ENCODE measurements around the gene TNKS1BP1. TPM values are rescaled to one million over a fixed set of nuclear protein-coding genes. Genes with fewer than 3 reads are reported as not detected.
A peak's percentile ranks its signal among the peaks of the same experiment; 100 is the strongest.

The TNKS1BP1 gene
- total RNA-seq, 1 donor from 2014 or later, result 198 TPM

- H3K9me3 Mint-ChIP-seq (ENCODE audit: unreplicated experiment), result peaks cover 9% of the 10 kb centered on the region
- peaks cover 7% of the 10 kb centered on the region for H3K36me3 Mint-ChIP-seq (ENCODE audit: unreplicated experiment)
- peak overlapping the region; percentile 50 for H3K4me3 Mint-ChIP-seq (ENCODE audit: unreplicated experiment)
- peaks cover 9% of the 10 kb centered on the region for H3K4me1 Mint-ChIP-seq (ENCODE audit: low read depth, unreplicated experiment)
- DNase-seq, result no peak
- H3K27me3 Mint-ChIP-seq (ENCODE audit: unreplicated experiment), result peaks cover 6% of the 10 kb centered on the region
- peak overlapping the region; percentile 2 for H3K27ac Mint-ChIP-seq (ENCODE audit: unreplicated experiment)
- TF ChIP-seq, protein P1, sequence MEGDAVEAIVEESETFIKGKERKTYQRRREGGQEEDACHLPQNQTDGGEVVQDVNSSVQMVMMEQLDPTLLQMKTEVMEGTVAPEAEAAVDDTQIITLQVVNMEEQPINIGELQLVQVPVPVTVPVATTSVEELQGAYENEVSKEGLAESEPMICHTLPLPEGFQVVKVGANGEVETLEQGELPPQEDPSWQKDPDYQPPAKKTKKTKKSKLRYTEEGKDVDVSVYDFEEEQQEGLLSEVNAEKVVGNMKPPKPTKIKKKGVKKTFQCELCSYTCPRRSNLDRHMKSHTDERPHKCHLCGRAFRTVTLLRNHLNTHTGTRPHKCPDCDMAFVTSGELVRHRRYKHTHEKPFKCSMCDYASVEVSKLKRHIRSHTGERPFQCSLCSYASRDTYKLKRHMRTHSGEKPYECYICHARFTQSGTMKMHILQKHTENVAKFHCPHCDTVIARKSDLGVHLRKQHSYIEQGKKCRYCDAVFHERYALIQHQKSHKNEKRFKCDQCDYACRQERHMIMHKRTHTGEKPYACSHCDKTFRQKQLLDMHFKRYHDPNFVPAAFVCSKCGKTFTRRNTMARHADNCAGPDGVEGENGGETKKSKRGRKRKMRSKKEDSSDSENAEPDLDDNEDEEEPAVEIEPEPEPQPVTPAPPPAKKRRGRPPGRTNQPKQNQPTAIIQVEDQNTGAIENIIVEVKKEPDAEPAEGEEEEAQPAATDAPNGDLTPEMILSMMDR (IDR thresholded peaks at IDR 0.05; ENCODE audit: partially characterized antibody, unreplicated experiment), result no peak
Measured at GRCh38 chr11:57354699-57355098, 29.9 kb upstream of the TNKS1BP1 start.

DNA sequence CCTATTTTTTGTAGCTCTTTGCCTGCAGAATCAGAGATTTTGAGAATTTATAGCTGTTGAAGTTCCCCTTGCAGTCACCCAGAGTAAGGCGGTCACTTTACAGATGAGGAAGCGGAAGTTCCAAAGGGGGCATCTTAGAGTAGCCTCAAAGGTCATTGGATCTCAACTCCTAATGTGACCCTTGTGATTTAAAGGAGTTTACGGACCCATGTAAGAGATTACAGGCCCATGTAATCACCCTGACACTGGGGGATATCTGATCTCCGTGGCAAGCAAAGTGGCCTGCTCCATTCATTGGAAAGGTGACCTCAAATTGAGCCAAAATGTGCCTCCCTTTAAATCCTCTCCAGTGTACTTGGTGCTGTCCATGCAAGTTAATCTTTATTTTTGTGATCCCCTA, 29.1 kb upstream of the TNKS1BP1 start:
- Mint-ChIP-seq H3K27me3 (ENCODE audit: unreplicated experiment) (peaks cover 5% of the 10 kb centered on the region), H3K4me3 (ENCODE audit: unreplicated experiment) (no peak overlapping the region), H3K4me1 (ENCODE audit: low read depth, unreplicated experiment) (peaks cover 9% of the 10 kb centered on the region), H3K36me3 (ENCODE audit: unreplicated experiment) (peaks cover 7% of the 10 kb centered on the region), H3K9me3 (ENCODE audit: unreplicated experiment) (peaks cover 6% of the 10 kb centered on the region), H3K27ac (ENCODE audit: unreplicated experiment) (no peak overlapping the region)
- TF ChIP-seq, protein P1 (IDR thresholded peaks at IDR 0.05; ENCODE audit: partially characterized antibody, unreplicated experiment), result no peak
- DNase-seq, result no peak

GRCh38 chr11:57353446-57353845, 28.7 kb upstream of the TNKS1BP1 start:
- peaks cover 6% of the 10 kb centered on the region for H3K4me1 Mint-ChIP-seq (ENCODE audit: low read depth, unreplicated experiment)
- peaks cover 6% of the 10 kb centered on the region for H3K9me3 Mint-ChIP-seq (ENCODE audit: unreplicated experiment)
- H3K36me3 Mint-ChIP-seq (ENCODE audit: unreplicated experiment), result peaks cover 7% of the 10 kb centered on the region
- peaks cover 5% of the 10 kb centered on the region for H3K27me3 Mint-ChIP-seq (ENCODE audit: unreplicated experiment)
- TF ChIP-seq, protein P1 (IDR thresholded peaks at IDR 0.05; ENCODE audit: partially characterized antibody, unreplicated experiment), result no peak
- no peak for DNase-seq
- H3K27ac Mint-ChIP-seq (ENCODE audit: unreplicated experiment), result no peak overlapping the region
- no peak overlapping the region for H3K4me3 Mint-ChIP-seq (ENCODE audit: unreplicated experiment)

- Mint-ChIP-seq H3K9me3 (ENCODE audit: unreplicated experiment) (peaks cover 7% of the 10 kb centered on the region), H3K36me3 (ENCODE audit: unreplicated experiment) (peaks cover 7% of the 10 kb centered on the region), H3K27ac (ENCODE audit: unreplicated experiment) (no peak overlapping the region), H3K4me1 (ENCODE audit: low read depth, unreplicated experiment) (peaks cover 6% of the 10 kb centered on the region), H3K27me3 (ENCODE audit: unreplicated experiment) (peaks cover 5% of the 10 kb centered on the region), H3K4me3 (ENCODE audit: unreplicated experiment) (no peak overlapping the region)
- DNase-seq, result no peak
- TF ChIP-seq, protein P1 (IDR thresholded peaks at IDR 0.05; ENCODE audit: partially characterized antibody, unreplicated experiment), result no peak
Measured at GRCh38 chr11:57353036-57353435, 28.3 kb upstream of the TNKS1BP1 start.

DNA sequence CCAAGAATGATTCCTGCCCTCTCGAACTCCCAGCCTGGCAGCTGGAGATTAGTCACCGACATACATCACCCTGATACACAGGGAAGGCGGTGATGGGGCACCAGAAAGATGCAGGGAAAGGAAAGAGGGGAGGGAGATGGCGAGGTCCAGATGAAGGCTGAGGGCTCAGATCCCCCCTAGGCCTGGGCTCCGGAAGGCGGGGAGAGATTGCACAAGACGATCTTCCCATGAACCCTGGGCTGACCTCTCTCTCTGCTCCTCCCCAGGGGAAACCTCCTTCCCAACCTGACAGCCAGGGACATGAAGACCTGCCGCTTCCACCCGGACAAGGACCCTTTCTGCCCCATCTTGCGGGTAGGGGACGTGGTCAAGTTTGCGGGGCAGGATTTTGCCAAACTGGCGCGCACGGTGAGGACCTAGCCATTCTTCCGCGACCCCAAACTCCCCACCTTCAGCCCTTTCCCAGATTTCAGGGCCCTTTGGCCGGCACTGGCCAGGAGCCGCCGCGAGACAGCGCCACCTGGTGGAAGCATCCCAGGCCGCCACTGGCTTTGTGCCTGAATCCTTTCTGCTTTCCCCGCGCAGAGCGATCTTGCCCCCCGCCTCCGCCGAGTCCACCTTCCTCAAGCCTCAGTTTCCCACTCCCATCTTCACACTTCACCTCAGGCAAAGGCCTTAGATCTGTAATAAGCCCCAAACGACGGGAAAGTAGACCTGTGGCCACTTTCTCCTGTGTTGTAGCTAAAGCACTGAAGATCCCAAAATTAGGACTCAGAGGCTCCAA, 24.9 kb upstream of the TNKS1BP1 start:
- peak; percentile 91 for DNase-seq

More for the DNA sequence above, 24.9 kb upstream of the TNKS1BP1 start:
- H3K27ac Mint-ChIP-seq (ENCODE audit: unreplicated experiment), result peak overlapping the region; percentile 62
- peaks cover 8% of the 10 kb centered on the region for H3K9me3 Mint-ChIP-seq (ENCODE audit: unreplicated experiment)
- TF ChIP-seq, protein P1 (IDR thresholded peaks at IDR 0.05; ENCODE audit: partially characterized antibody, unreplicated experiment), result peak; percentile 95
- H3K4me3 Mint-ChIP-seq (ENCODE audit: unreplicated experiment), result peak overlapping the region; percentile 49
- peaks cover 12% of the 10 kb centered on the region for H3K4me1 Mint-ChIP-seq (ENCODE audit: low read depth, unreplicated experiment)
- peaks cover 3% of the 10 kb centered on the region for H3K27me3 Mint-ChIP-seq (ENCODE audit: unreplicated experiment)
- H3K36me3 Mint-ChIP-seq (ENCODE audit: unreplicated experiment), result peaks cover 7% of the 10 kb centered on the region
